H1 (cell line): ENCODE measurements around the gene CENPO. TPM values are rescaled to one million over a fixed set of nuclear protein-coding genes. Genes with fewer than 3 reads are reported as not detected.

Source experiments
- ASH2L ChIP-seq: fragments of 200-600, 300-600 bp; sonication (generic); IDR thresholded peaks from one replicate; pipeline ENCODE4 v1.7.1; 2017; ENCODE audit warnings: low read length
- BCL11A ChIP-seq, 2 experiments: IDR thresholded peaks; one replicate each; pipeline ENCODE4 v1.6.1; 2011; ENCODE audit warnings: low read depth in 2 of 2, low read length in 2 of 2, mild to moderate bottlenecking in 2 of 2
- CHD2 ChIP-seq: IDR thresholded peaks from 2 replicates; pipeline ENCODE4 v1.6.1; 2012; ENCODE audit warnings: low read length, improper control_type of control experiment
- NANOG ChIP-seq: IDR thresholded peaks from 2 replicates; pipeline ENCODE4 v1.6.1; 2011; ENCODE audit warnings: low read length, low read depth, mild to moderate bottlenecking, inconsistent platforms; ENCODE audit not compliant: insufficient read depth, poor library complexity, severe bottlenecking
- RFX5 ChIP-seq: IDR thresholded peaks from 2 replicates; pipeline ENCODE4 v1.6.1; 2011; ENCODE audit warnings: low read depth, low read length, improper control_type of control experiment, borderline replicate concordance
- RXRA ChIP-seq: IDR thresholded peaks from 2 replicates; pipeline ENCODE4 v1.6.1; 2011; ENCODE audit warnings: low read depth, mild to moderate bottlenecking, low read length, moderate library complexity; ENCODE audit not compliant: insufficient read depth
- polyA plus RNA-seq, 7 experiments: library from polyadenylated mRNA; depleted of rRNA in 3 of 7; stranded (reverse) in 5 of 7; unstranded in 2 of 7; fragments of >200 nt in 5 of 7; fragments of 200-250 nt in 2 of 7; gene quantifications; 1 replicate in 5 of 7; 2 replicates in 1 of 7; 4 replicates in 1 of 7; pipeline versions ENCODE4 v1.2.1 to v1.2.3, GENCODE V29; 2011 to 2013; ENCODE audit warnings: missing spikeins in 2 of 7, mixed read lengths in 2 of 7
- total RNA-seq: library from RNA; stranded (reverse); fragmentation: NEBNext Ultra II Directional; extraction: Animal tissue kit (Norgen Biotek cat#: 25700); gene quantifications from 2 replicates; pipeline ENCODE4 v1.2.1, GENCODE V29; 2021

CENPO gene
- total and polyA plus RNA-seq, 2 of the 8 experiments (the other 6 are each of a cell fraction or from before 2014, with no cell fraction given) = 34.4 to 46.3 TPM

DNA sequence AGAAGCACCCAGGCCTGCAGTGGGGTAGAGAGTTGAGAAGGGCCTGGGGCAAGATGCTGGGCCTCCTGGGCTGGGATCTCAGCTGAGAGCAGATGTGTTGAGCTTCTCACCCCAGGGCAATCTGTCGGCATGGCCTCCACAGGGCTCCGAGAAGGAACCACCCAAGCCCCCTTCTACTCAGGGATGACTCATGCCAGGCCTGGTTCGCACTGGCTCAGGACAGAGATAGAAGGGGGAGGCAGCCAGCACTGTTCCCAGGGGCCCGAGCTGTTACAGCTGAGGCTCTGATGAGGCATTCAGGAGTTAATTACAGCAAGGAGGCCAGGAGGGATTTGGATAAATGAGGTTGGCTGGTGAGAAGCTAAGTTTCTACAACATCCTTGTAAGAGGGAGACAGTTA, 62.5 kb downstream of the CENPO start (continued):
- TF ChIP-seq RXRA (no peak), NANOG (no peak), ASH2L (no peak), RFX5 (no peak), BCL11A (IDR thresholded peaks at IDR 0.05; ENCODE audit: low read depth in 2 of 2, low read length in 2 of 2) (no peak), CHD2 (no peak)
